CD14-positive monocyte (primary cell): ENCODE data around the gene PLCB3. TPM values are rescaled to one million over a fixed set of nuclear protein-coding genes. Genes with fewer than 3 reads are reported as not detected.

Experiments
- DNase-seq, 3 donors: peaks; one replicate each; pipeline ENCODE4 v3.0.0-alpha.2; 2011 to 2022
- H2AFZ ChIP-seq: 2 replicates; pipeline ENCODE4 v1.6.0; 2012; ENCODE audit warnings: mild to moderate bottlenecking, low read depth, low read length, inconsistent platforms; ENCODE audit not compliant: insufficient read depth, poor library complexity, severe bottlenecking
- H3K27ac ChIP-seq, 2 donors: 1 replicate in 1 of 2; 2 replicates in 1 of 2; pipeline ENCODE4 v1.5.1; 2012 to 2013; ENCODE audit warnings: low read length in 2 of 2, control low read depth in 1 of 2, inconsistent platforms in 1 of 2, low read depth in 1 of 2, mild to moderate bottlenecking in 1 of 2
- H3K27me3 ChIP-seq, 2 donors: one replicate each; pipeline versions ENCODE4 v1.6.0 to v1.6.1; 2011 to 2013; ENCODE audit warnings: low read length in 2 of 2; ENCODE audit not compliant: control insufficient read depth in 2 of 2, insufficient read depth in 2 of 2
- H3K36me3 ChIP-seq, 2 donors: replicated peaks in 1 of 2; 1 replicate in 1 of 2; 2 replicates in 1 of 2; pipeline versions ENCODE4 v1.5.1 to v1.6.1; 2012 to 2013; ENCODE audit warnings: low read length in 2 of 2, control low read depth in 1 of 2, inconsistent platforms in 1 of 2, mild to moderate bottlenecking in 1 of 2; ENCODE audit not compliant: insufficient read depth in 2 of 2, control insufficient read depth in 1 of 2
- H3K4me1 ChIP-seq, 2 donors: 1 replicate in 1 of 2; 2 replicates in 1 of 2; pipeline versions ENCODE4 v1.5.1 to v1.6.1; 2012 to 2013; ENCODE audit warnings: low read length in 2 of 2, control low read depth in 1 of 2, inconsistent platforms in 1 of 2, mild to moderate bottlenecking in 1 of 2, moderate library complexity in 1 of 2; ENCODE audit not compliant: insufficient read depth in 2 of 2, control insufficient read depth in 1 of 2
- H3K4me2 ChIP-seq: replicated peaks from 2 replicates; pipeline ENCODE3; 2012; ENCODE audit warnings: low read length, moderate library complexity, mild to moderate bottlenecking; ENCODE audit not compliant: poor library complexity, severe bottlenecking; ENCODE audit errors: extremely low read depth
- H3K4me3 ChIP-seq, 3 experiments: fragments of 200-600 bp in 1 of 3; sonication (generic) in 1 of 3; replicated peaks in 1 of 3; 1 replicate in 2 of 3; 2 replicates in 1 of 3; pipeline ENCODE4 v1.5.1; 2011 to 2013; ENCODE audit warnings: low read length in 3 of 3, mild to moderate bottlenecking in 3 of 3, control low read depth in 2 of 3, low read depth in 2 of 3, inconsistent platforms in 1 of 3, moderate library complexity in 1 of 3
- H3K79me2 ChIP-seq: 2 replicates; pipeline ENCODE4 v1.6.0; 2012; ENCODE audit warnings: mild to moderate bottlenecking, control low read depth, inconsistent platforms, low read length, moderate library complexity; ENCODE audit not compliant: insufficient read depth
- H3K9ac ChIP-seq: 2 replicates; pipeline ENCODE4 v1.6.0; 2017; ENCODE audit warnings: low read length, mild to moderate bottlenecking; ENCODE audit not compliant: insufficient read depth, poor library complexity, severe bottlenecking
- H3K9me3 ChIP-seq, 2 donors: replicated peaks in 1 of 2; 1 replicate in 1 of 2; 2 replicates in 1 of 2; pipeline versions ENCODE4 v1.5.1 to v1.6.1; 2012 to 2013; ENCODE audit warnings: low read length in 2 of 2, control low read depth in 1 of 2; ENCODE audit not compliant: control insufficient read depth in 1 of 2, insufficient read depth in 1 of 2
- H4K20me1 ChIP-seq: 2 replicates; pipeline ENCODE4 v1.6.0; 2012; ENCODE audit warnings: mild to moderate bottlenecking, low read length, control low read depth, moderate library complexity; ENCODE audit not compliant: insufficient read depth
- H3K27ac Mint-ChIP-seq, 7 donors: one replicate each; pipeline ENCODE4 v1.8.0; 2020; ENCODE audit warnings: mild to moderate bottlenecking in 7 of 7, mixed read lengths in 7 of 7, moderate library complexity in 6 of 7, inconsistent platforms in 2 of 7
- H3K27me3 Mint-ChIP-seq, 3 donors: one replicate each; pipeline ENCODE4 v1.8.0; 2021 to 2022; ENCODE audit warnings: low read depth in 3 of 3, mild to moderate bottlenecking in 3 of 3, mixed read lengths in 3 of 3, moderate library complexity in 3 of 3, inconsistent platforms in 1 of 3
- H3K36me3 Mint-ChIP-seq, 2 donors: one replicate each; pipeline ENCODE4 v1.8.0; 2020; ENCODE audit warnings: mixed read lengths in 2 of 2, inconsistent platforms in 1 of 2, mild to moderate bottlenecking in 1 of 2
- H3K4me1 Mint-ChIP-seq: one replicate; pipeline ENCODE4 v1.8.0; 2020; ENCODE audit warnings: mild to moderate bottlenecking, mixed read lengths
- H3K4me3 Mint-ChIP-seq, 2 donors: one replicate each; pipeline ENCODE4 v1.8.0; 2020; ENCODE audit warnings: mild to moderate bottlenecking in 2 of 2, mixed read lengths in 2 of 2, moderate library complexity in 1 of 2
- H3K9me3 Mint-ChIP-seq, 7 donors: one replicate each; pipeline ENCODE4 v1.8.0; 2020 to 2022; ENCODE audit warnings: mixed read lengths in 7 of 7, mild to moderate bottlenecking in 6 of 7, moderate library complexity in 6 of 7, inconsistent platforms in 2 of 7
- CTCF ChIP-seq: fragments of 200-600 bp; IDR thresholded peaks from one replicate; pipeline ENCODE4 v1.8.0; 2022; ENCODE audit warnings: antibody characterized with exemption, mild to moderate bottlenecking
- WGBS: methylation state at CpG from one replicate; pipeline ENCODE4 v1.1.5; 2013; ENCODE audit warnings: missing lambda C conversion rate; ENCODE audit not compliant: insufficient coverage; 5-methylcytosine and 5-hydroxymethylcytosine counted together
- intact Hi-C, 2 donors: fragments of 100-400 bp; cut with micrococcal nuclease; formaldehyde crosslinking; loops; one replicate each; pipeline versions ENCODE4 v1.15.0 to v1.15.1; 2023
- polyA plus RNA-seq, 3 donors: library from polyadenylated mRNA; depleted of rRNA in 1 of 3; unstranded in 2 of 3; stranded (reverse) in 1 of 3; fragments of 300-500 nt in 2 of 3; fragments of >200 nt in 1 of 3; fragmentation: Illumina TruSeq in 2 of 3; gene quantifications; 1 replicate in 2 of 3; 2 replicates in 1 of 3; pipeline ENCODE4 v1.2.3, GENCODE V29; 2012 to 2021

PLCB3 gene
- polyA plus RNA-seq, 3 donors = 1.1 to 17.8 (median 1.4) TPM

GRCh38 chr11:64281957-64282770 lies 30.8 kb downstream of the PLCB3 start:
- H3K4me3 Mint-ChIP-seq = no peak overlapping the region

GRCh38 chr11:64283092-64283491 lies 31.8 kb downstream of the PLCB3 start:
- Histone ChIP-seq H3K9ac (no peak overlapping the region), H3K27ac (no peak overlapping the region)
- 100% methylated on average over 3 of the region's 3 CpGs for WGBS

More at GRCh38 chr11:64281957-64282770, 30.8 kb downstream of the PLCB3 start:
- Mint-ChIP-seq H3K9me3 (no peaks in the 10 kb centered on the region), H3K36me3 (peaks cover 20 to 29% of the 10 kb centered on the region in 2 donors), H3K27me3 (peaks cover 0 to 1% (median 1%) of the 10 kb centered on the region in 3 donors), H3K4me1 (peaks cover 24% of the 10 kb centered on the region), H3K27ac (no peak overlapping the region)
- Histone ChIP-seq H4K20me1 (no peaks in the 10 kb centered on the region), H3K4me3 (no peak overlapping the region), H3K4me1 (peaks cover 20 to 24% of the 10 kb centered on the region in 2 donors), H3K9ac (no peak overlapping the region), H3K79me2 (peaks cover 5% of the 10 kb centered on the region), H3K27me3 (no peaks in the 10 kb centered on the region), H3K36me3 (peaks cover 4 to 17% of the 10 kb centered on the region in 2 donors), H3K4me2 (no peak overlapping the region), H3K27ac (no peak overlapping the region), H2AFZ (no peak overlapping the region), H3K9me3 (no peaks in the 10 kb centered on the region)
- WGBS = 96% methylated on average over 18 of the region's 22 CpGs
- intact Hi-C loops = no loop called here
- no peak for TF ChIP-seq CTCF
- no peak for DNase-seq

More at GRCh38 chr11:64283092-64283491, 31.8 kb downstream of the PLCB3 start:
- peaks cover 1 to 4% (median 2%) of the 10 kb centered on the region in 3 donors for H3K27me3 Mint-ChIP-seq
- peaks cover 4 to 9% of the 10 kb centered on the region in 2 donors for H3K36me3 ChIP-seq
- peaks cover 5% of the 10 kb centered on the region for H3K79me2 ChIP-seq
- H3K27me3 ChIP-seq = no peaks in the 10 kb centered on the region
- no peak overlapping the region for H2AFZ ChIP-seq
- H3K36me3 Mint-ChIP-seq = peaks cover 20 to 21% of the 10 kb centered on the region in 2 donors
- no peak for DNase-seq
- H3K4me2 ChIP-seq = no peak overlapping the region
- peaks cover 20 to 24% of the 10 kb centered on the region in 2 donors for H3K4me1 ChIP-seq
- H3K4me3 Mint-ChIP-seq = no peak overlapping the region
- no peak overlapping the region for H3K4me3 ChIP-seq
- no peaks in the 10 kb centered on the region for H3K9me3 ChIP-seq
- no peak for TF ChIP-seq CTCF
- peaks cover 24% of the 10 kb centered on the region for H3K4me1 Mint-ChIP-seq
- H3K27ac Mint-ChIP-seq = peak overlapping the region in 4 of 7 donors; percentile 28 to 83 (median 36)
- intact Hi-C loops = no loop called here
- H3K9me3 Mint-ChIP-seq = no peaks in the 10 kb centered on the region
- H4K20me1 ChIP-seq = no peaks in the 10 kb centered on the region
